ENCODE results near the gene BICDL1. TPM values are rescaled to one million over a fixed set of nuclear protein-coding genes. Genes with fewer than 3 reads are reported as not detected.

The BICDL1 gene
- total and polyA plus RNA-seq, 10 of the 15 experiments (the other 5 are each of a cell fraction or from before 2014, with no cell fraction given) = 0.72 to 12.3 (median 4.2) TPM

DNA sequence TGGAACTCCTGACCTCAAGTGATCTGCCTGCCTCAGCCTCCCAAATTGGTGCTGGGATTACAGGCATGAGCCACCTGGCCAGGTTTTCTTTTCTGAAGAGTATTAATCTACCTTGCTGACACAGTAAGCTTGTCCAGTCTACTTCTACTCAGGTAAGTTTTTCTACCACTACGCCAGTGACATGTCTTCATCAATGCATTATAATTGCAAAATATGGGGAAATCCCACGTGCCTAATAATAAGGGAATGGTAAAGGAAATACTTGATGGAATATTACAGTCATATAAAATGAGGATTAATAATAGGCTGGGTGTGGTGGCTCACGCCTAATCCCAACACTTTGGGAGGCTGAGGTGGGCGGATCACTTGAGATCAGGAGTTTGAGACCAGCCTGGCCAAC lies 65.3 kb downstream of the BICDL1 start:
- Histone ChIP-seq H3K9ac (ENCODE audit: control insufficient read depth, insufficient read depth, low read length) (no peak overlapping the region), H3K36me3 (ENCODE audit: control insufficient read depth in 2 of 2, insufficient read depth in 2 of 2, low read length in 1 of 2) (no peaks in the 10 kb centered on the region), H3K4me2 (ENCODE audit: control insufficient read depth, insufficient read depth) (no peak overlapping the region), H3K9me3 (replicated peaks; ENCODE audit: control insufficient read depth, insufficient read depth, low read length) (no peaks in the 10 kb centered on the region), H3K4me3 (no peak overlapping the region), H3K79me2 (ENCODE audit: control insufficient read depth, insufficient read depth, low read length) (no peaks in the 10 kb centered on the region), H2AFZ (ENCODE audit: control insufficient read depth, low read depth, low read length) (no peak overlapping the region), H3K27ac (ENCODE audit: control insufficient read depth, insufficient read depth) (no peak overlapping the region), H3K27me3 (replicated peaks in 1 of 2; ENCODE audit: control insufficient read depth in 2 of 2, insufficient read depth in 2 of 2, low read length in 1 of 2) (no peaks in the 10 kb centered on the region), H3K4me1 (ENCODE audit: control insufficient read depth, insufficient read depth, low read length) (no peaks in the 10 kb centered on the region), H4K20me1 (ENCODE audit: control insufficient read depth, insufficient read depth) (no peaks in the 10 kb centered on the region)
- 77% methylated on average over 4 of the region's 4 CpGs for WGBS (ENCODE audit: insufficient coverage, insufficient replicate concordance, low lambda C conversion rate, missing lambda C conversion rate)
- ATAC-seq (no peak), DNase-seq (ENCODE audit: low read depth, low spot score) (no peak), FAIRE-seq (no peak)
- RAD21 ChIA-PET (ENCODE audit: unreplicated experiment) = no interaction called here
- in situ Hi-C loops (cut with MboI) = no loop called here
- SMC1A ChIA-PET (ENCODE audit: uncharacterized antibody, unreplicated experiment) = no interaction called here
- POLR2A ChIA-PET = no interaction called here
- intact Hi-C loops (cut with micrococcal nuclease; ENCODE audit: unreplicated experiment) = no loop called here
- no TSS peak for BruUV-seq (replicated peaks)
- TF ChIP-seq ETV6 (conservative IDR thresholded peaks at IDR 0.05 in 1 of 2, IDR thresholded peaks at IDR 0.05 in 1 of 2; ENCODE audit: borderline replicate concordance in 1 of 2, low read depth in 1 of 2) (no peak), ASH2L (IDR thresholded peaks at IDR 0.05; ENCODE audit: borderline replicate concordance, low read depth) (no peak), KDM1A (IDR thresholded peaks at IDR 0.05; ENCODE audit: borderline replicate concordance) (no peak), TARDBP (IDR thresholded peaks at IDR 0.05; ENCODE audit: borderline replicate concordance) (no peak), PAX8 (IDR thresholded peaks at IDR 0.05) (no peak), RELA (IDR thresholded peaks at IDR 0.05; ENCODE audit: borderline replicate concordance, partially characterized antibody) (no peak), FOXK2 (IDR thresholded peaks at IDR 0.05) (no peak), BMI1 (IDR thresholded peaks at IDR 0.05; ENCODE audit: borderline replicate concordance) (no peak), SMARCA5 (IDR thresholded peaks at IDR 0.05) (no peak), TBL1XR1 (IDR thresholded peaks at IDR 0.05; ENCODE audit: low read depth, low read length) (no peak), MXI1 (IDR thresholded peaks at IDR 0.05; ENCODE audit: low read depth, low read length) (no peak), PAX5 (IDR thresholded peaks at IDR 0.05; ENCODE audit: borderline replicate concordance, low read depth, low read length) (no peak), NR2F1 (conservative IDR thresholded peaks at IDR 0.05) (no peak), TCF3 (IDR thresholded peaks at IDR 0.05; ENCODE audit: borderline replicate concordance, insufficient read depth, low read depth, low read length) (no peak), SIX5 (IDR thresholded peaks at IDR 0.05; ENCODE audit: low read depth, low read length, severe bottlenecking) (no peak)
- CTCF ChIA-PET = no interaction called here
